GM13977 (cell line): ENCODE results near the gene CEP128.

ENCODE experiments used
- DNase-seq: peaks from one replicate; pipeline ENCODE4 v3.0.0; 2012; ENCODE audit warnings: low spot score
- in situ Hi-C: fragments of 300-500 bp; cut with MboI; formaldehyde crosslinking; loops from one replicate; pipeline ENCODE4 v1.12.0; 2022; ENCODE audit warnings: low sequenced_read_pairs, low pct_unique_long_range_greater_than_20kb, mixed read lengths, inconsistent platforms; ENCODE audit not compliant: unreplicated experiment
- TF ChIP-seq, protein P1 (sequence below): IDR thresholded peaks from 2 replicates; pipeline ENCODE4 v1.5.1; 2012; ENCODE audit warnings: mild to moderate bottlenecking, control low read depth; ENCODE audit not compliant: insufficient read depth; ENCODE audit errors: extremely low read depth, missing control alignments

Gene CEP128

DNA sequence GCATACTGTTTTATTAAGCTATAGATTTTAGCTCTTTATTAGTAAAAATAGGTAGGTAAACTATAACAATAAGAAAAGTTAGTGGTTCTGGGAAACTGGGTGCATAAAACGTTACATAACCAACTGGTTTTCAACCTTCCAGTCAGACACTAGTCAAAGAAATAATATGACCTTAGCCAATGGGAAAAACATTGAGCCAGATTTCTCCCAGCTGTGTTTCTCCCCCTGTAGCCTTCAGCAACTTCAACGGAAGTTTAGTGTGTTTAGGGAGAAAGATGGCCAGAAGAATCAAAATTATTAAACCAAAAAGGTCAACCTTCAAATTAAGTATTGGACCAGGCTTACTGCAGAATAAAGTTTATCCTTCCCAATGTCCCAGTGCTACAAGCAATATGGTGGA is 446.8 kb downstream of the CEP128 start:
- in situ Hi-C loops = no loop called here
- TF ChIP-seq, protein P1, sequence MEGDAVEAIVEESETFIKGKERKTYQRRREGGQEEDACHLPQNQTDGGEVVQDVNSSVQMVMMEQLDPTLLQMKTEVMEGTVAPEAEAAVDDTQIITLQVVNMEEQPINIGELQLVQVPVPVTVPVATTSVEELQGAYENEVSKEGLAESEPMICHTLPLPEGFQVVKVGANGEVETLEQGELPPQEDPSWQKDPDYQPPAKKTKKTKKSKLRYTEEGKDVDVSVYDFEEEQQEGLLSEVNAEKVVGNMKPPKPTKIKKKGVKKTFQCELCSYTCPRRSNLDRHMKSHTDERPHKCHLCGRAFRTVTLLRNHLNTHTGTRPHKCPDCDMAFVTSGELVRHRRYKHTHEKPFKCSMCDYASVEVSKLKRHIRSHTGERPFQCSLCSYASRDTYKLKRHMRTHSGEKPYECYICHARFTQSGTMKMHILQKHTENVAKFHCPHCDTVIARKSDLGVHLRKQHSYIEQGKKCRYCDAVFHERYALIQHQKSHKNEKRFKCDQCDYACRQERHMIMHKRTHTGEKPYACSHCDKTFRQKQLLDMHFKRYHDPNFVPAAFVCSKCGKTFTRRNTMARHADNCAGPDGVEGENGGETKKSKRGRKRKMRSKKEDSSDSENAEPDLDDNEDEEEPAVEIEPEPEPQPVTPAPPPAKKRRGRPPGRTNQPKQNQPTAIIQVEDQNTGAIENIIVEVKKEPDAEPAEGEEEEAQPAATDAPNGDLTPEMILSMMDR = no peak
- DNase-seq = no peak

DNA sequence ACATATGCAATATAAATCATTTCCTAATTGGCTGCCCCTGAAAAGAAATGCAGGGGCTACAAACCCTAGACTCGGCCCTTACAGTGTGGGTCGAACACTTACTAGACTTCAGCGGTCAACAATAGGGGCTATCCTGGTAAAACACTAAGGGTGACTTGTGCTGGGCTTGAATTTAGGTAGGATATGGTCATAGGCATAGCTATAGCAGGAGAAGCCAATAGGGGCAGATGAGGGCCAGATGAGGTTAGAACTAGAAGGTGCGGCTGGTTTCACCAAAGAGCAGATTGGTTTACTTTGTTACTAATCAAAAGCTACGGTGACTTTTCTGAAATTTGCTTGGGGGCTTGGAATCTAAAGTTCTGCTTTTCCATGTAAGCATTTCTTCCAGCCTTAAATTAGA is 447.9 kb downstream of the CEP128 start:
- in situ Hi-C loops = no loop called here
- no peak for DNase-seq
- TF ChIP-seq, protein P1 = no peak

DNA sequence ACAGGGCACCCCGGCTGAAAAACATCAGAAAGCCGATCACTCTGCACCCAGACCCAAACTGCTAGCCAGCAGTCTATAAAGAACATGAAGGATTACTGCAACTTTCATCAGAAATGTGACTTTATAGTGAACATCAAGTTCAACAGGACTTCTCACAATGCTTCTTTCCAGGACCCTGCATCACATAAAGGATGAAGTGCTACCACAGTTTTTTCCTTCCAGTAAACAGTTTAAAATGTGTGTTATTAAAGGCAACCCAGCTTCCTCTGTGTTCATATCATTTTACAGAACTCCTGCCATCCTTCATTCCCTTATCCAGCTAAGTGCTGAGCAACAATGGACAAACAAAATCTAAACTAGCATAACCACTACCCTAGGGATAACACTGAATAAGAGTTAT is 449.9 kb downstream of the CEP128 start:
- in situ Hi-C loops = no loop called here
- no peak for DNase-seq
- TF ChIP-seq, protein P1 = no peak

DNA sequence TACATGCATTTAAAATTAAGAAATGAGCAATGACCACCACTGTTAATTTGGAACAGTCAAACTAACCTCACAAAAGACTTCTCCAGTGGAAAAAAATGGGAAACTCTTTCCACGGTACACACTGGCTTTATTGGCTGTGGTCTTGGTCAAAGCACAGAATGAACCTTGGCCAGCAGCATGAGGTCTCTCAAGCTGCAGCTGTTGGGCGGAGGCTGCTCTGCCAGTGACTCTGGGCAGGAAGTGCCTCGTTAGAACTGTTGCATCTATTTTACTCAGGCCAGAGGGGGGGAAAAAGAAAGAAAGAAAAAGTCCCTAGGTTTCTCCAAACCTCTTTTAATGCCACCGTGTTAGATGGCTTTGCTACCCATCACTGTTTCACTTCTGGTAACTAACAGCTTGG is 450.4 kb downstream of the CEP128 start:
- in situ Hi-C loops = no loop called here
- DNase-seq = no peak
- TF ChIP-seq, protein P1 = no peak

DNA sequence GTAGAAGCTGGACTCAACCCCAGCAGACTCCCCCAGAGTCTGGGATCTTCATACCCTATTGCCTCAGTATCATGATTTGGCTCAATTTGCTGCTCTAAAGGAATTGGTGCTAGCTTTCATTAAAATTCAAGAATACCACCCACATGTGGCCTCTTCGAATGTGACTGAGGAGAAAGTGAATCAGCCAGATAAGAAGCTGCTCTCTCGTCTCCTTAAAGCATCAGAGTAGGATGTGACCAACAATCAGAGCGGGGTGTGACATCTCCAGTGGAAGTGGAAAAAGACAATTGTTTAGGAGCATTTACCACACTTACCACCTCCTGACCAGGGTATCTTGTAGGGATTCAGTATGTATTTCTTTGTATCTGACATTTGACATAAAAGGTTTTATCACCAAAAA is 452.0 kb downstream of the CEP128 start:
- in situ Hi-C loops = no loop called here
- DNase-seq = no peak
- TF ChIP-seq, protein P1 = no peak

DNA sequence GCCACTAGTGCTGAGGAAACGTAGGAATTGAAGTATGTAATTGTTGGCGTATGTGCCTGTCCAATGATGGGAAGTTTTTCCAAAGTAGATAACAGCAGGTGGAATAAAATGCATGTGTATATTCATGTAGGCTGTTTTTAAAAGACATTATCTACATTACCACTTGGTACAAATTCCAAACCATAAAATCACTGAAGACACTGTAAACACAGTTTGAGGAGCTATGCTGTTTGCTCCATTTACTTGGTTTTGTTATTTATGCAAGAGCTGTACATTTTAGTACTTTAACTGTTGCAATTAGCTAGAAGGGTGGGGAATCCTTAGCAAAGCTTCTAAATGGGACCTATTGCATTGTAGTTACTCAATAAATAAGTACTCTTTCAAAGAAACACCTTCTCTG is 455.8 kb downstream of the CEP128 start:
- DNase-seq = no peak
- TF ChIP-seq, protein P1 = no peak
- in situ Hi-C loops = no loop called here

DNA sequence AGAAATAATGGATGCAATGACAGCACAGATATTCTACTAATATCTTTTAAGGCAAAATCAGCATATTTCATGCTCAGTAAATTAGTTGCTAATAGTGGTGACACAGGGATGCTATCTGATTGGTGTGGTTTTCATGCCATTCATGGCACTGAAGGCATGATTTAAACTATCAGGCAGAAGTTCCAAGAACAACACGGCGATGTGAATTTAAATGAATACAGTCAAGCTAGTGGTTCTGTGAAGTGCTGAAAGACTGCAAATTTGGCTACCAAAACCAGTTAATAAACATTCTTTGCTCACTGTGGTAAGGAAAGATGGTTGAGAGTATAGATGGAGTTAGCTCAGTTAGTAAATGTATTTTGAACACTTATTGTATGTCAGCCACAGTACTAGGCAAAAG is 458.2 kb downstream of the CEP128 start:
- in situ Hi-C loops = no loop called here

More for the DNA sequence above, 458.2 kb downstream of the CEP128 start:
- TF ChIP-seq, protein P1 = no peak
- DNase-seq = no peak
